ENCODE measurements around the gene KIN. TPM values are rescaled to one million over a fixed set of nuclear protein-coding genes. Genes with fewer than 3 reads are reported as not detected.
"Not testable (repeated sequence)": the region's sequence is repeated elsewhere in the genome, so short reads cannot be mapped to it uniquely, and the experiment has no call there.

Gene KIN
- total RNA-seq, 1 donor, result 7.9 TPM

DNA sequence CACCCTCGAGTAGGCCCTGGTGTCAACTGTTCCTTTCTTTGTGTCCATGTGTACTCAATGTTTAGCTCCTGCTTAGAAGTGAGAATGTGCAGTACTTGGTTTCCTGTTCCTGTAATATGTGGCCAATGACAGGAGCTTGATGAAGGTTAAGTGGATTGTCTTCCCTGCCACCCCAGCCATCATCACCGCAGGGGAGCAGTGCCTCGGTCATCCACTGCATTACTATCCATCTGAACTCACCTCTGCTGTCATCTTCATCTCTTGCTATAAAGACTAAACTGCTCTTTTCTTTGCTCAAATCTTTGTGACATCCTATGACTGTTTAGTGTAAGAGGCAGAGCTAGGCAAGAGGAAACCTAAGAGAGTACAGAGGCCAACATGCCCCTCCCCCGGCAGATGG, 69.1 kb downstream of the KIN start:
- H3K27me3 ChIP-seq (ENCODE audit: insufficient read depth, low read length), result no peaks in the 10 kb centered on the region
- no peaks in the 10 kb centered on the region for H3K9me3 ChIP-seq (ENCODE audit: low read depth, low read length)
- no peak overlapping the region for H3K4me3 ChIP-seq (ENCODE audit: low read length)
- H3K4me1 ChIP-seq (ENCODE audit: insufficient read depth, low read length), result no peaks in the 10 kb centered on the region

- Histone ChIP-seq H3K4me1 (ENCODE audit: insufficient read depth, low read length) (no peaks in the 10 kb centered on the region), H3K4me3 (ENCODE audit: low read length) (no peak overlapping the region)
Measured at GRCh38 chr10:7717767-7718166, 70.0 kb downstream of the KIN start.

GRCh38 chr10:7715515-7715914, 72.3 kb downstream of the KIN start:
- Histone ChIP-seq H3K27me3 (ENCODE audit: insufficient read depth, low read length) (no peaks in the 10 kb centered on the region), H3K9me3 (ENCODE audit: low read depth, low read length) (no peaks in the 10 kb centered on the region), H3K4me1 (ENCODE audit: insufficient read depth, low read length) (no peaks in the 10 kb centered on the region), H3K4me3 (ENCODE audit: low read length) (no peak overlapping the region)

More at GRCh38 chr10:7717767-7718166, 70.0 kb downstream of the KIN start:
- Histone ChIP-seq H3K9me3 (ENCODE audit: low read depth, low read length) (no peaks in the 10 kb centered on the region), H3K27me3 (ENCODE audit: insufficient read depth, low read length) (no peaks in the 10 kb centered on the region)

GRCh38 chr10:7711075-7711474, 76.7 kb downstream of the KIN start:
- H3K4me1 ChIP-seq (ENCODE audit: insufficient read depth, low read length); H3K4me3 ChIP-seq (ENCODE audit: low read length); H3K27me3 ChIP-seq (ENCODE audit: insufficient read depth, low read length); H3K9me3 ChIP-seq (ENCODE audit: low read depth, low read length): not testable (repeated sequence)

GRCh38 chr10:7710446-7710845, 77.3 kb downstream of the KIN start:
- H3K4me1 ChIP-seq (ENCODE audit: insufficient read depth, low read length), result no peaks in the 10 kb centered on the region
- H3K9me3 ChIP-seq (ENCODE audit: low read depth, low read length), result no peaks in the 10 kb centered on the region
- H3K4me3 ChIP-seq (ENCODE audit: low read length), result no peak overlapping the region
- peaks cover 5% of the 10 kb centered on the region for H3K27me3 ChIP-seq (ENCODE audit: insufficient read depth, low read length)

GRCh38 chr10:7708832-7709231, 79.0 kb downstream of the KIN start:
- Histone ChIP-seq H3K4me1 (ENCODE audit: insufficient read depth, low read length) (no peaks in the 10 kb centered on the region), H3K9me3 (ENCODE audit: low read depth, low read length) (no peaks in the 10 kb centered on the region), H3K27me3 (ENCODE audit: insufficient read depth, low read length) (peaks cover 11% of the 10 kb centered on the region), H3K4me3 (ENCODE audit: low read length) (no peak overlapping the region)

GRCh38 chr10:7707858-7708622, 79.8 kb downstream of the KIN start:
- Histone ChIP-seq H3K9me3 (ENCODE audit: low read depth, low read length) (no peaks in the 10 kb centered on the region), H3K27me3 (ENCODE audit: insufficient read depth, low read length) (peaks cover 11% of the 10 kb centered on the region), H3K4me1 (ENCODE audit: insufficient read depth, low read length) (no peaks in the 10 kb centered on the region), H3K4me3 (ENCODE audit: low read length) (no peak overlapping the region)

DNA sequence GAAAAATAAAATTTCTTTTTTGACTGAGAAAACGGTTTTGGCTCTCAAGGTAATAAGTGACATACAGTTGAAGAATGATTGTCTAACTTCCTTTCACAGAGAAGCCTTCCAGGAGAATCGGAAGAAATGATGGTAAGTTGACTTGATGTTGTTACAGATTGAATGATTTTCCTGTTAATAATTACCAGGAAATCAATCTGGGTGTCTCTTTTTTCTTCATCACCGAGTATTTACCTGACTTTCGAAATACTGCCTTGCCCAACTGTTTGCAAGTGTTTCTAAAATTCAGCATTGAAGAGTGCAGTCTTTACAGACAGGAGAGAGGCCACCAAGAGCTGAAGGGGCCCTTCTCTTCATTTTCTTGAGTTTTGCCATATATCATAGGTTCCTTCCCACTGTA, 80.7 kb downstream of the KIN start:
- no peaks in the 10 kb centered on the region for H3K4me1 ChIP-seq (ENCODE audit: insufficient read depth, low read length)
- peaks cover 13% of the 10 kb centered on the region for H3K27me3 ChIP-seq (ENCODE audit: insufficient read depth, low read length)
- no peak overlapping the region for H3K4me3 ChIP-seq (ENCODE audit: low read length)
- H3K9me3 ChIP-seq (ENCODE audit: low read depth, low read length), result no peaks in the 10 kb centered on the region

GRCh38 chr10:7706534-7707073, 81.2 kb downstream of the KIN start:
- no peaks in the 10 kb centered on the region for H3K9me3 ChIP-seq (ENCODE audit: low read depth, low read length)
- peaks cover 13% of the 10 kb centered on the region for H3K27me3 ChIP-seq (ENCODE audit: insufficient read depth, low read length)
- H3K4me1 ChIP-seq (ENCODE audit: insufficient read depth, low read length), result no peaks in the 10 kb centered on the region
- H3K4me3 ChIP-seq (ENCODE audit: low read length), result no peak overlapping the region

- H3K4me1 ChIP-seq (ENCODE audit: insufficient read depth, low read length), result no peaks in the 10 kb centered on the region
- no peaks in the 10 kb centered on the region for H3K9me3 ChIP-seq (ENCODE audit: low read depth, low read length)
- no peak overlapping the region for H3K4me3 ChIP-seq (ENCODE audit: low read length)
- peaks cover 13% of the 10 kb centered on the region for H3K27me3 ChIP-seq (ENCODE audit: insufficient read depth, low read length)
Measured at GRCh38 chr10:7705341-7705740, 82.5 kb downstream of the KIN start.

GRCh38 chr10:7704071-7705016, 83.4 kb downstream of the KIN start:
- Histone ChIP-seq H3K9me3 (ENCODE audit: low read depth, low read length) (no peaks in the 10 kb centered on the region), H3K4me1 (ENCODE audit: insufficient read depth, low read length) (no peaks in the 10 kb centered on the region), H3K4me3 (ENCODE audit: low read length) (no peak overlapping the region), H3K27me3 (ENCODE audit: insufficient read depth, low read length) (peaks cover 13% of the 10 kb centered on the region)

DNA sequence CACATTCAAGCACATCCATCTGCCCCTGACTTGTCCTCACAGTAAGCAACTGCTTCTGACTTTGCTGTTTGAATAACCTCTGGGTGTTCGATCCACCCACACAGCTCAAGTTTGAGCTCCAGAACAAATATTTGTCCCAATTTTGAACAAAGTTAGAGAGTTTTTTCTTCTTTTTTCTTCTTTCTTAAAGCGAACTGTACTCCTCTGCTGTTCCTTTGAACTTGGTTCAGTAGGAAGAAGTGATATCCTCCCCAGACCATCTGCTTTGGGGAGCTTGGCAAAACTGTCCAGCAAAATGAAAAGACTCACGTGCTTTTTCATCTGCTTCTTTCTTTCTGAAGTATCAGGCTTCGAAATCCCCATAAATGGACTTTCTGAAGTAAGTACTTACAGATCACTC, 84.7 kb downstream of the KIN start, which contains the start of gene ITIH2:
Gene ITIH2 (plus strand): TSS at position 177 of the 400 bp plus-strand sequence. CDS start 119 bp downstream, at position 296.
- peaks cover 13% of the 10 kb centered on the region for H3K27me3 ChIP-seq (ENCODE audit: insufficient read depth, low read length)
- no peaks in the 10 kb centered on the region for H3K4me1 ChIP-seq (ENCODE audit: insufficient read depth, low read length)
- H3K4me3 ChIP-seq (ENCODE audit: low read length), result no peak within 1 kb of the TSS
- H3K9me3 ChIP-seq (ENCODE audit: low read depth, low read length), result no peaks in the 10 kb centered on the region

DNA sequence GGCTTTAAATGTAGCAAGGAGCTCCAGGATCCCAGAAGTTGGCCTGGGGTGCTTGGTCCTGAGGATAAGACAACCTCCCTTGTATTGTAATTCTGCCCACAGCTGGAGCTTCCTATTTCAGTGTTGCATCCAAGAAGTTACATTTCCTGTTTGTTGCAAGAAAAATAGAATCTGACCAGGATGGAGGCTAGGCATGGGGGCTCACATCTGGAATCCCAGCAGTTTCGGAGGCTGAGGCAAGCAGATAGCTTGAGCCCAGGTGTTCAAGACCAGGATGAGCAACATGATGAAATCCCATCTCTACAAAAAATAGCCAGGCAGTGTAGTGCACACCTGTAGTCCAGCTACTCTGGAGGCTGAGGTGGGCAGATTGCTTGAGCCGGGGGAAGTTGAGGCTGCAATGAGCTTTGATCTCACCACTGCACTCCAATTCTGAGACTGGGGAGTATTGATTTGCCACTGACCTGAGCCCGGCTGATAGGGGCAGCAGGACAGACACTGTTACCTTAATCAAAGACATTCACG, 85.4 kb downstream of the KIN start:
- Histone ChIP-seq H3K27me3 (ENCODE audit: insufficient read depth, low read length) (peaks cover 13% of the 10 kb centered on the region), H3K4me3 (ENCODE audit: low read length) (no peak overlapping the region), H3K9me3 (ENCODE audit: low read depth, low read length) (no peaks in the 10 kb centered on the region), H3K4me1 (ENCODE audit: insufficient read depth, low read length) (no peaks in the 10 kb centered on the region)

GRCh38 chr10:7701158-7701742, 86.5 kb downstream of the KIN start:
- Histone ChIP-seq H3K4me1 (ENCODE audit: insufficient read depth, low read length) (no peaks in the 10 kb centered on the region), H3K27me3 (ENCODE audit: insufficient read depth, low read length) (peaks cover 12% of the 10 kb centered on the region), H3K9me3 (ENCODE audit: low read depth, low read length) (no peaks in the 10 kb centered on the region), H3K4me3 (ENCODE audit: low read length) (no peak overlapping the region)

Measured in mononuclear cell (primary cell).